UCSD-AML1 (cell line): ENCODE data around the gene FTMT.
"Not testable (repeated sequence)": the region's sequence is repeated elsewhere in the genome, so short reads cannot be mapped to it uniquely, and the experiment has no call there.

Source experiments
- DNase-seq: peaks from one replicate; lab custom pipeline; 2025; ENCODE audit not compliant: unreplicated experiment; lab: John Stamatoyannopoulos, UW

FTMT gene

DNA sequence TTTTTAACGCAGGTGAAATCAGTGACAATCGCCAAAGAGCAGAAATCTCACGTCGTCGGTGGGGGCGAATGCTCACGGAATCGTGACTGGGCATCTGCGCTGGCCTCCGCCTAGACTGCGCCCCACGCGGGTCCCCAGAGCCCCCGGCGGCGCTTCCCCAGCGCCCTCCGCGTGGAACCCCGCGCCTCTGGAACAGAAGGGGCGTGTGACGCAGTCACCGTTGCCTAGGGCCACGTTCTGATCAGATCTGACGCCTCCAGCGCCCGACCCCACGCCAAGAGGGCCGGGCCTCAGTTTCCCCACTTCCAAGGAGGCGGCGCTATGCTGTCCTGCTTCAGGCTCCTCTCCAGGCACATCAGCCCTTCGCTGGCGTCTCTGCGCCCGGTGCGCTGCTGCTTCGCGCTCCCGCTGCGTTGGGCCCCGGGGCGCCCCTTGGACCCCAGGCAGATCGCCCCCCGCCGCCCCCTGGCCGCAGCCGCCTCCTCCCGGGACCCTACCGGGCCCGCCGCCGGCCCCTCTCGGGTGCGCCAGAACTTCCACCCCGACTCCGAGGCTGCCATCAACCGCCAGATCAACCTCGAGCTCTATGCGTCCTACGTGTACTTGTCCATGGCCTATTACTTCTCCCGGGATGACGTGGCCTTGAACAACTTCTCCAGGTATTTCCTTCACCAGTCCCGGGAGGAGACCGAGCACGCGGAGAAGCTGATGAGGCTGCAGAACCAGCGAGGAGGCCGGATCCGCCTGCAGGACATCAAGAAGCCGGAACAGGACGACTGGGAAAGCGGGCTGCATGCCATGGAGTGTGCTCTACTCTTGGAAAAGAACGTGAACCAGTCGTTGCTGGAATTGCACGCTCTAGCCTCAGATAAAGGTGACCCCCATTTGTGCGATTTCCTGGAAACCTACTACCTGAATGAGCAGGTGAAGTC, at the start of gene FTMT:
Gene FTMT (plus strand): TSS at position 240 of the 932 bp plus-strand sequence. CDS start 82 bp downstream, at position 322.
- DNase-seq: no peak

DNA sequence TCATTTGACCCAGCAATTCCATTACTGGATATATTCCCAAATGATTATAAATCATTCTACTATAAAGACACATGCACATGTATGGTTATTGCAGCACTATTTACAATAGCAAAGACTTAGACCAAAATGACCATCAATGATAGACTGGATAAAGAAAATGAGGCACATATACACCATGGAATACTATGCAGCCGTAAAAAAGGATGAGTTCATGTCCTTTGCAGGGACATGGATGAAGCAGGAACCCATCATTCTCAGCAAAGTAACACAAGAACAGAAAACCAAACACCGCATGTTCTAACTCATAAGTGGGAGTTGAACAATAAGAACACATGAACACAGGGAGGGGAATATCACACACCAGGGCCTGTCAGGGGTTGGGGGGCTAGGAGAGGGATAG, 46.4 kb upstream of the FTMT start:
- DNase-seq: not testable (repeated sequence)

DNA sequence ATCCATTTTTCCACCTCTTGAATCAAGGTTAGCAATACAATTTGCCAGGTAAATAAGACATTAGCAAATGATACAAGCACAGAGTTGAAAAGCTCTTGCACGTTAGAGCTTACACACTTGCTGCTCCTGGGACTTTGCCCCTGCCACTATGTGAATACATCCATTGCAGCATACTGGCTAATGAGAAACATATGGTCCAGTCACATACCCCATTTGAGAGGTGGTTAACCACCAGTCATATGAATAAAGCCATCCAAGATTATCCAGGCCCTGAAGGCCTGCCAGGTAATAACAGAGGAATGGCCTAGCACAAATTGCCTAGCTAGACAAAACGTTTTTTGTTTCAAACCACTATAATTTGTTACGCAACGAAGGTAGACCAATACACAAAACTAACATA, 45.8 kb upstream of the FTMT start:
- DNase-seq: no peak

DNA sequence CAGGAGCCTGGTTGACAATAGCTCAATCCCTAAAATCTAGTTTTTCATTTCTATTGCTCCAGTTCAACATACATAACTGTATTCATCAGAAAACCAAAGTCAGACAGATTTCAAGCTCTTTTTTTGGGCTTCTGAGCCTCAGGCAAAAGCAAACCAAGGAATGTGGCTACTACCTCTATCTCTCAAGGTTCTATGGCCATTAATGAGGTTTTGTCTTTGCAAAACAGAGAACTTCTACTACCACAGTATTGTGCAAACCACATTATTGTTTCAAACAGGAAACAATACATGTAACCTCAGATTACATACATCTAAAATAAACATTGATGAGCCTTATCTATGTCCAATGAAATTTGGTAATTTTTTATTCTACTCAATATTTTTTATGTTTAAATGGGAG, 35.5 kb upstream of the FTMT start:
- no peak for DNase-seq

DNA sequence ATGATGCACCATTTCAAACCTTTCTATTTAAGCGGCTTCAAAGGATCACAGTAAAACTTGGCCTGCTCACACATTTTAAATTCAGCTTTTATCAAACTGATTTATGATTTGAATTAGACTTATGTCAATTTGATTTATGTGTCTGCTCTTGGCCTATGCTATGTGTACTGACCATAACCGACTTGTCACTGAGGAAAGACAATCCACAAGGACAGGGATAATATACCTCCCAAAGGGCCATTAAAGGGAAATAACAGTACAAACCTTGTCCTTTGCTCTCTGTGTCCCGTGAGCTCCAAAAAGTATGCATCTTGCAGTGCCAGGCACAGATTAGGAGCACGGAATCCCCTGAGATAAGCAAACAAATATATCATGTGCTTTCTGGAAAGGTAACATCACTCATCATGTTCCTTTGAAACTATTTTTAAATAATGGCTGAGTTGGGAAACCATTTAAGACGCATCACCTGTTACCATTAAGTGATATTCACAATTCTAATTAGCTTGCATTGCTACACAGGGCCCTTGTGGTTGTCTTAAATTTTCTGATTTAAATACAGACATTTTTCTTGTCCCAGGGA, 31.9 kb upstream of the FTMT start:
- no peak for DNase-seq

DNA sequence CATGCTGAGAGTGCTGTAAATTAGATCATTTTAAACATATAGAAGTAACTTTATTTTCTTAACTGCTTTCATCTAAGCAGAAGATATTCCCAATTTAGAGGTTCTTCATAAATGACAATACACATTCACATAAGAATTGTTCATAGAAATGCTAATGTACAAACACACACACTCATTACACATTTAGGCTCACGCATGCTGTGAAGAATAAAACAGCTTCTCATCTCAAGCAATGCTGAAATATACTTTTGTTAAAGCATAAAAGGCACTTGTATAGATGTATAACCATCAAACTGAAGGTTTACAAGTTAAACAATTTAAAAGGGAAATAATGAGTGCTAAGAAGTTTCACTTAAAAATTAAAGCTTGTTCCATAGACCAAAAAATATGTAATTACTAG, 18.1 kb upstream of the FTMT start:
- no peak for DNase-seq

DNA sequence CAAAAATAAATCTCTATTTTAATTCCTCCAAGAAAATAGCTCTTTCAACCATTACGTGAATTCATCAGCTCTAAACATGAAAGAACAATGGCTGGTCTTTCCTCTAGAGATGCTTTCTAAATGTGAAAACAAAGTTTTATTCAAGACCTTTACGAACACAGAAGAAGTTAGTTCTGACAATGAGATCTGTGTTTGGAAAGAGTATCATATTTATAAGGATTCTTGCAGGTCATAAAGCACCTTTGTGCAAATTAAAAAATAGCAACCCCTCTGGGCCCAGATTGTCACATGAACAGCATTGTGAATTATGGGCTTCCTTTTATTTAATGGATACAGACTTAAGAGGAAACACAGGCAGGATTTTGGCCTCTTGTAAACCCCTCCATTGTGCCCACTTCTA, 17.7 kb upstream of the FTMT start:
- DNase-seq: no peak

DNA sequence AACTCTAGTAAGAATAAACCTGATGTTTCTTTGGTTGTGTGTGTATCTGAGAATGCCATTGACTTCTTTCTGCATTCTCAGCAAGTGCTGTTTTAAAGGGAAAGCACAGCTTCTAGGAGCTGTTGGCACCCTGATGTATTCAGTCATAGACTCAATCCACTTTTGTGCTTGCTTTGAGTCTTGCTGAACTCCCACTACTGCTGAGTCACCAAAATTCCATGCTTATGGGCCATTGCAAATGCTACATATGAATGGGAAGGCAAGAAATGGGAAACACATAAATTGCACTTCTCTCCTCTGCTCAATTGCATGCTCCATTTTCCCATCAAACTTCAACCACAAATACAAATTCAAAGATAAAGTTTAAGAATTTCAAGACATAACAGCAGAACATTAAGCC, 9.8 kb upstream of the FTMT start:
- DNase-seq: no peak

DNA sequence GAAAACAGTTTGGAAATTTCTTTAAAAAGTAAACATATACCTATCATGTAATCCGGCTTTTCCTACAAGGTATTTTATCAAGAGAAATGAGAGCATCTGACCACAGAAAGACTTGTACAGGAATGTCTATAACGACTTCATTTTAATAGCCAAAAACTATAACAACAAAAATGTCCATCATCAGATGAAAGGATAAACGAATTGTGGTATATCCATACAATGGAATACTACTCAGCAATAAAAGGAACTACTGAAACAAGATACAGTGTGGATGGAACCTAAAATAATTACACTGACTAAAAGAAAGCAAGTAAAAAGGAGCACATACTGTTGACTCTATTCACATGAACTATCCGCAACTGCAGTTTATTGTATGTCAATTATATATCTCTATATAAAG, 1.4 kb upstream of the FTMT start:
- no peak for DNase-seq

DNA sequence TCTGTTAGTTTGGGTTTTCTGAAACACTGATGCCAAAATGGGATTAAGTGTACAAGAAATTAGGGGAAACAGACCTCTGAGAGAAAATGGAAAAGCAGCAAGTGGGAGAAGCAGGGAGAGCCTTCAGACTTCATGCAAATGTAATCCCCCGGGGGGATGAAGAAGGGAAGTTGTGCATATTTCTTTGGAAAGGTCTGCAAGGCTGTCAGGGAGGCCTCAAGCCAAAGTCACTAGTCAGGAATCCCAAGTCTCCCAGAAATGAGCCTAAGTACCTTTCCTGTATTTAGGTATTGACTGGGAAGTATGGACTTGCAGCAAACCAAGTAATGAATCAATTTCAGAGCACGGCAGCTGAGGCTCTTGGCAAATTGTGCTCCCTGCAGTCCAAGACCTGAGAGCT, 2.2 kb downstream of the FTMT start:
- no peak for DNase-seq

DNA sequence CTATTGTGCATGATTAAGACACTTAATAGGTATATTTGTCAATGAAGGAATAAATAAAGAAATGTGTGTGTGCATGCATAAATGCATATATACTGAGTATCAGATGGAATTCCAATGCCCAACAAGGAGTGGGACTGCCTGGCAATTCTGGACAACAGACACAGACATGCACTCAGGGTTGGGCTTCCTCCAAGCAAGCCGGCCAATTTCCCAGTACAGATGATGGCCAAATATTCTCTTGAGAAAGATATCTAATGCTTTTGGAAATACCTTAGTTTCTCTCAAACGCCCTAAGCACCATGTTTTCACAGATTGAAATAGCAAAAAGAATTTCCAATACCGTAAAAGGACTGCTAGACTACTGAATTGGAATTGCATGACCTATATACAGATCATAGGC, 11.1 kb downstream of the FTMT start:
- no peak for DNase-seq

DNA sequence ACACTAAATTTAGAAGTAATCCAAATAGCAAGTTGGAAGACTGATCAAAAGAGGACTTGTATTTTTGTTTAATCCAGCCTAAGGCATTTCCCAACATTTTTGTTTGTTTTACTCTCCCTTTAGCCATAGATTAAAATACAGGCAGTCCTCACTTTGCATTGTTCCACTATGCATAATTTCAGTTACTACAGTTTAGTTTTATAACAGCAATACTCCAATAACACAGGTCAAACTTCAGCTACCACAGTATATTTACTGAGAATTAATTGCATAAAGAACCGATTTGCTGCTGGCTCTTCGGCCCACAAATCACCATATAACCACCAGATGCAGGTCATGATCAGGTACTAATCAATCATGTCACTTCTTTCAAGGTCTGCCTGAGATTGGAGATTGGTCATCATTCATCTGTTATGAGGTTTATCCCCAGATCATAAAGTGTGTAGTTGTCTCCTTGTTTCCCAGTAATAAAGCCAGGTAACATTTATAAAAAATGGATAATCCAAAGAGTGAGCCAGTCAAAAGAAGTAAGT, 12.1 kb downstream of the FTMT start:
- no peak for DNase-seq

DNA sequence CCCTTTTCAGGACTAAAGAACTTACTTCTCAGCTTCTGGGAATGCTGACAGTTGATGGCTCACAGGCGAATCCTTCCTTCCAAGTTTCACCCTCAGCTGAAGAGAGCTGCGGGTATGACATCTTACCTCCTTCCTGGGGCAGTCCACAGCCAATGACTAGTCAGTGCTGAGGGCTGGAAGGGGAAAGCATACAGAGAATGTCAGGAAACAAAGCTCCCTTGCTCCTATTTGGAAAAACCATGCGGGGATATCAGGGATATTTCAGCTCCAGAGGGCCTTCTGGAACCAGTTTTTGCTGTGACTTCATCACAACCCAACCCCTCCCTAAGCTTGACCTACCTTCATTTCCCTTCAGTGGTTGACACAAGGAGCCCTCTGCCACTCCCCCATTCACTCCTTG, 15.7 kb downstream of the FTMT start:
- no peak for DNase-seq

DNA sequence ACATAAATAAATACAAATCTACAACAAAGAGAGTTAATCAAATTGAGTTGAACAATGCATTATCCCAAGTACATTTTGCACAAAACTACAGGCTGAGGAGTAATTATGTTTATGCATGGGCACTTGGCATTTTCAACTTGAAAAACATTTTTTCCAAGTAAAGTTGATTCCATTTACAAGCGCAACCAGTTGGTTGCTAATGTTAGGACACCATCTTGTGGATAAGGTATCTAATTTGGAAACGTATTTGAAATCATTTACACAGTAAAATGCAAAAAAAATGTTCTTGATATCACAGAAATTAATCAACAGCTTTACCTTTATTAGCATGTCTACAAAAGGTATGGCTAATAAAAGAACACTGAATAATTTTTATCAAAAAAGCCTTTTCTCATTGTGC, 18.8 kb downstream of the FTMT start:
- DNase-seq: no peak

DNA sequence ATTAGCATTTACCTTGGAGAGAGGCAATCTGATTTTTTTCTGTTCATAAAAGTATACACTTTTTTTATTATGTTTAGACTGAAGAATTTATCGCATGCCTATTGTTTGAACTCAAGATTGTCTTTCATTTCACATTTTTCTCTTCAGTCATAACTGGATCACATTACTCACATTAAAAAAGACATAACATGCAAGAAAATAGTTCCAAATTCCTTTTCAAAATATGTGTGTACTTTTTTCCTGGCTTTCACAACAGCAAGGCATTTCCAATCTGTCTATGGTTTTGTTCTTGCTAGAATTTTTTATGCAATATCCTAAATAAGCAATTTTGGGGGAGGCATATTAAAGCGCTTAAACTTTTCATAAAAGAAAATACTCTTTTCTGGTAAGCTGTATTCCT, 21.2 kb downstream of the FTMT start:
- no peak for DNase-seq

DNA sequence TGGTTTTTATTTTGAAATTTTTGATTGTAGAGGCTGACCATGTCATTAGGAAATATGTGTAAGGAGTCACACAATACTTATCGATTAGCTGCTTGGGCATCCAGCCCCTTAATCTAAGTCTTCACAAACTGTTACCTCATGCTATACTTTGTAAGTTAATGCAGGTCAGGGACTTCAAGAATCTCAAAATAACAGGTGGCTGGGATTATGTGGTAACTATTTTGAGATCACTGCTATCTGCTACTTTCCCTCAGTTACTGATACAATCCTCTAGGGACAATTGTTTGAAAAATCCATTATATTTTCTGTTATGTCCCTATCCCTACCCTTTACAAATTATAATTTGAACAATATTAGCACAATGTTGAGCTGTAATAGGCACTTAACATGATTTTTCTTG, 21.7 kb downstream of the FTMT start:
- DNase-seq: no peak

DNA sequence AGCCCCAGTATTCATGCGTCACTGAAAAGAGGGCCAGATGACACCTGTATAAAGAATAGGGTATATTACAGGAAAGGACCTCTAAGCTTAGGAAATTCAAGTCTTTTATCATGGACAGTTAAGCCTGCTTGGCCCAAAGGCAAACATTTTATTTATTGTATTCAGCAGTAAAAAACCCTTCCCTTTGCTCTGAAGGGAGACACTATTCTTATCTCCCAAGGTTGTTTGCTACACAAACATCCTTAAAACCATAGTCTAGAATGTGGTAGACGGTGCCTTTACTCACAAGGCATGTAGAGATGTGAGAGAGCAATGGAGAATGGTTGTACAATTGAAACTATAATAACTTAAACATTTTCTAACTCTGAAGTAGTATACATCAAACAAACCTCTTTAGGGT, 33.9 kb downstream of the FTMT start:
- no peak for DNase-seq

DNA sequence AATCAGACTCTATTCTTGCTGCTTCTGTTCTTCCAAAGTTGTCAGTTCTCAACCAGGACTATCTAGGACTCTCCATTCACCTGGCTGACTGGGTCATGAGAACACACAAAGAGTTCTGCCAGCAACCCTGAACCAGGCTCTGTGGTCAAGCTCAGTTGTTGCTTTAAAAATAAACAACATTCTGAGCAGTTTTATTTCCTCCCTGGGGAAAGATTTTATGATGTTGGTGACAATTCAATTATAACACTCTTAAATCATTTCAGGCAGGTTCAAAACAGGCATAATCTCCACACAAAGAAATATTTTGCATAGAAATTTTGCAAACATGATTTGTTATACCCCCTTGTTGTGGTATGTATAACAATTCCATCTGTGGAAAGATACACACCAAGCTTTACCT, 36.0 kb downstream of the FTMT start:
- DNase-seq: no peak

DNA sequence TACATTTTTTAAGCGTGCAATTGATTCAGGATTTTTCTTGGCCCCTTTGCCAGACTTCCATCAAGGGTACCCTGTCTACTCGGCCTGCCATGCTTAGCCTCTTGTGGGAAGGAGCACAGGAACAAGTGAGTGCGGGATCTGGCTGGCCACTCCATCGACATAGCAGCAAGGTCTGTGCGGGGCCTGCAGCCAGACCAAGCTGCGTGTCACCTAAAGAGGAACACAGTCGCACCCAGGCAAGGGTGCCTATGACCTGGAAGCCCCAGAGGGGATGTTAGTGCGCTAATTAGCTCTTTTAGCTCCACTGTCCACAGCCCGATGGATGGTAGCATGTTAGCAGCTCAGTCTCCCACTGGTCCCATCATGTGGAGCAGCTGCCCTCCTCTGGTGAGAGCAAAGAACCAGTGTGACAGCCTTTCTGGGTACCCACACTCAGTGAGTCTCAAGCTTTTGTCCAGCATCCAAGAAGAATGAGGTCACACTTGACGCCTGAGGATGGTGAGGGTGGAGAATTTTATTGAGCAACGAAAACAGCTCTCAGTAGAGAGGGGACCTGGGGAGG, 38.7 kb downstream of the FTMT start:
- no peak for DNase-seq

DNA sequence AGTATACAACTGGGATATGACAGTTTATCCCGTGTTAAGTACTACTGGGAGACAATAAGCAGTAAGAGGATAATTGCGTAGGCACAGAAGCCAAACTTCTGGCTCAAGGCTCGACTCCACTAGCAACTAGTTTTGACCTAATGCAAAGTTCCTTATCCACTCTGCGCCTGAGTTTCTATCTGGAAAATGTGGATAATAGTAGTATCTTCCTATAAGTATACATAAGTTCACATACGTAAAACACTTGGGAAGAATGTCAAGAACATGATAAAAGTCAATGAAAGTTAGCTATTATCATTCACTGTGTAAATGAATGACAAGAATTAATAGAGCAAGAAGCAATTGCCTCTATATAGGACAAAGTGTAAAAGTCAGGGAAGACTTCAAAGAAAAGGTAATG, 45.7 kb downstream of the FTMT start:
- DNase-seq: no peak

DNA sequence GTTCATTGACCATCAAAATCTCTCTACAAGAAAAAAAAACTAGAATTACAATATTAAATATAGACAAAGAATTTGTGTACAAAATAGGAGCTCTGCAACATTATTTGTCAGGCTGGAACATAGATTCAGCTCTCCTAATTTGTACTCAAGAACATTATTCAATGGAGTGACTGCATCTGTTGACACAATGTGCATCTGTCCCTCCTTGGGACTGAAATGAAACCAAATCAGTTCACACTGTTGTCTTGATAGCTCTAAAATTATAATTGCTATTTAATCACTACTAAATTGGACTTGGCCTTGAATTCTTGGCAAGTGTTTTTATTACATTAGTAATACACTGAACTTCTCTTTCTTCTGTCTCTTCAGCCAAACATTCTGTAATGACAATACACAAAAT, 47.7 kb downstream of the FTMT start:
- no peak for DNase-seq
